Measurements from ENCODE around the gene SHQ1.
A peak's percentile ranks its signal among the peaks of the same experiment; 100 is the strongest.

SHQ1 gene

GRCh38 chr3:72748659-72749058, 99.6 kb downstream of the SHQ1 start:
- TF ChIP-seq REST (IDR thresholded peaks at IDR 0.05; ENCODE audit: insufficient replicate concordance, low read depth) = no peak
- TF ChIP-seq SPI1 (IDR thresholded peaks at IDR 0.05; ENCODE audit: borderline replicate concordance, low read depth) = no peak
- peak; percentile 74 for TF ChIP-seq POLR2AphosphoS5 (IDR thresholded peaks at IDR 0.05; ENCODE audit: low read depth)
- no peak for TF ChIP-seq CTCF (IDR thresholded peaks at IDR 0.05; ENCODE audit: insufficient read depth, low read length)
- peak; percentile 36; the same call in 1 of the 2 replicates for TF ChIP-seq GABPA (IDR thresholded peaks at IDR 0.05; ENCODE audit: low read depth)
- H3K27ac ChIP-seq (replicated peaks) = no peak overlapping the region

GRCh38 chr3:72746430-72747411, 101.5 kb downstream of the SHQ1 start:
- DNase-seq (ENCODE audit: low read depth in 1 of 2, low spot score in 1 of 2) = no peak
- H3K27ac ChIP-seq (replicated peaks) = no peak overlapping the region
- no peak for TF ChIP-seq SPI1 (IDR thresholded peaks at IDR 0.05; ENCODE audit: borderline replicate concordance, low read depth)
- no peak for TF ChIP-seq REST (IDR thresholded peaks at IDR 0.05; ENCODE audit: insufficient replicate concordance, low read depth)
- no peak for TF ChIP-seq POLR2AphosphoS5 (IDR thresholded peaks at IDR 0.05; ENCODE audit: low read depth)
- TF ChIP-seq CTCF (IDR thresholded peaks at IDR 0.05; ENCODE audit: insufficient read depth, low read length) = no peak
- no peak for TF ChIP-seq GABPA (IDR thresholded peaks at IDR 0.05; ENCODE audit: low read depth)
- H3K4me3 ChIP-seq (replicated peaks; ENCODE audit: insufficient read depth, low read length) = no peak overlapping the region
- no peaks in the 10 kb centered on the region for H3K27me3 ChIP-seq (ENCODE audit: insufficient read depth, poor library complexity, severe bottlenecking)

More at GRCh38 chr3:72748659-72749058, 99.6 kb downstream of the SHQ1 start:
- DNase-seq (ENCODE audit: low read depth in 1 of 2, low spot score in 1 of 2) = peak; percentile 56 to 89
- Histone ChIP-seq H3K27me3 (ENCODE audit: insufficient read depth, poor library complexity, severe bottlenecking) (no peaks in the 10 kb centered on the region), H3K4me3 (replicated peaks; ENCODE audit: insufficient read depth, low read length) (no peak overlapping the region)

DNA sequence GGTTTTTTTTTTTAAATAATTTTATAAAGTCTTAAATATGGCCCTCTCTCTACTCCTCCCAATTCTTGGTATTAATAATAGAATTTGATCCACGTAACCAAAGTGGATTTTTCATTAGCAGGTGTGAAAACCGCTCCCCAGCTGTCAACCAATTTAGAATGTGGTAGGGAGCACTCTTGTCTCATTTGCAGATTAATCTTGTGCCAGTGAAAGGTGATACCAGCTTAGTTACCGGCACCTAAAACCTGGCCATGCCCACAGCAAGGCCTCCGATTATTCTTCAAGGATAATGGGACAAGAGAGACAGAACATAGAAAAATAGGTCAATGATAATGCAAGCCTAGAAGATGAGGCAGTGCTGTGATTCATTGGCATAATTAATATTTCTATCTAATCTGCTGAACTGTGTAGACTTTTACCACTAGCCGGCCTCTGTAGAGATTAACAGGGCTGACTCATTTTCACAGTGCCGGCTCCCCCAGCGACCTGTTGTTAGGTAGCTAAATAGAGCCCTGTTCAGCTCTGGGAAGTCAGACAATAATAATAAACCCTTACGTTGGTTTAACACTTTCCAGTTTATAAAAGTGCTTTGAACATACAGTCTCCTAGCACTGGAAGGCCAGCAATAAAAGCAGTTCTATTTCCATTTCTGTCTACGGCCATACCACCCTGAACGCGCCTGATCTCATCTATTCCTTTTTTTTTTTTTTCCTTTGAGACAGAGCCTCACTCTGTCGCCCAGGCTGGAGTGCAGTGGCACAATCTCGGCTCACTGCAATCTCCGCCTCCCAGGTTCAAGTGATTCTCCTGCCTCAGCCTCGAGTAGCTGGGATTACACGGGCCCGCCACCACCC, 102.9 kb downstream of the SHQ1 start:
- H3K27ac ChIP-seq (replicated peaks) = no peak overlapping the region
- no peaks in the 10 kb centered on the region for H3K27me3 ChIP-seq (ENCODE audit: insufficient read depth, poor library complexity, severe bottlenecking)
- no peak overlapping the region for H3K4me3 ChIP-seq (replicated peaks; ENCODE audit: insufficient read depth, low read length)
- DNase-seq (ENCODE audit: low read depth in 1 of 2, low spot score in 1 of 2) = no peak
- TF ChIP-seq POLR2AphosphoS5 (IDR thresholded peaks at IDR 0.05; ENCODE audit: low read depth) (no peak), SPI1 (IDR thresholded peaks at IDR 0.05; ENCODE audit: borderline replicate concordance, low read depth) (no peak), REST (IDR thresholded peaks at IDR 0.05; ENCODE audit: insufficient replicate concordance, low read depth) (no peak), GABPA (IDR thresholded peaks at IDR 0.05; ENCODE audit: low read depth) (no peak), CTCF (IDR thresholded peaks at IDR 0.05; ENCODE audit: insufficient read depth, low read length) (no peak)
